Skeletal muscle satellite cell (primary cell): ENCODE results near the gene FAM228B.
A peak's percentile ranks its signal among the peaks of the same experiment; 100 is the strongest.
"Not testable (repeated sequence)": the region's sequence is repeated elsewhere in the genome, so short reads cannot be mapped to it uniquely, and the experiment has no call there.

Source experiments
- H3K27me3 ChIP-seq: 2 replicates; pipeline ENCODE4 v1.7.0; 2013; ENCODE audit warnings: low read length; ENCODE audit not compliant: control insufficient read depth, insufficient read depth
- H3K36me3 ChIP-seq: 2 replicates; pipeline ENCODE4 v1.7.0; 2013; ENCODE audit warnings: mild to moderate bottlenecking, control low read depth, low read length; ENCODE audit not compliant: insufficient read depth
- H3K4me1 ChIP-seq: 2 replicates; pipeline ENCODE4 v1.7.0; 2013; ENCODE audit warnings: low read length; ENCODE audit not compliant: control insufficient read depth, insufficient read depth
- H3K4me2 ChIP-seq: 2 replicates; pipeline ENCODE4 v1.7.0; 2013; ENCODE audit warnings: mild to moderate bottlenecking, low read length
- H3K4me3 ChIP-seq: 2 replicates; pipeline ENCODE4 v1.7.0; 2013; ENCODE audit warnings: low read length
- H3K9ac ChIP-seq: 2 replicates; pipeline ENCODE4 v1.7.0; 2013; ENCODE audit warnings: mild to moderate bottlenecking, low read depth, low read length, moderate library complexity
- H3K9me3 ChIP-seq: replicated peaks from 2 replicates; pipeline ENCODE4 v1.7.0; 2013; ENCODE audit warnings: mild to moderate bottlenecking, control low read depth, low read length

The FAM228B gene

GRCh38 chr2:24105816-24106215 lies 17.5 kb upstream of the FAM228B start:
- H3K27me3 ChIP-seq, result no peaks in the 10 kb centered on the region
- H3K36me3 ChIP-seq, result no peaks in the 10 kb centered on the region
- H3K4me2 ChIP-seq, result no peak overlapping the region
- H3K4me3 ChIP-seq, result no peak overlapping the region
- H3K9me3 ChIP-seq, result no peaks in the 10 kb centered on the region
- peaks cover 10% of the 10 kb centered on the region for H3K4me1 ChIP-seq
- H3K9ac ChIP-seq, result no peak overlapping the region

GRCh38 chr2:24106786-24107185 lies 16.5 kb upstream of the FAM228B start:
- Histone ChIP-seq H3K4me3 (no peak overlapping the region), H3K9ac (no peak overlapping the region), H3K4me2 (no peak overlapping the region), H3K4me1 (peaks cover 20% of the 10 kb centered on the region), H3K36me3 (no peaks in the 10 kb centered on the region), H3K27me3 (no peaks in the 10 kb centered on the region), H3K9me3 (no peaks in the 10 kb centered on the region)

GRCh38 chr2:24107336-24107735 lies 15.9 kb upstream of the FAM228B start:
- H3K9me3 ChIP-seq, result no peaks in the 10 kb centered on the region
- no peaks in the 10 kb centered on the region for H3K27me3 ChIP-seq
- H3K4me3 ChIP-seq, result no peak overlapping the region
- no peaks in the 10 kb centered on the region for H3K36me3 ChIP-seq
- H3K9ac ChIP-seq, result no peak overlapping the region
- peaks cover 23% of the 10 kb centered on the region for H3K4me1 ChIP-seq
- H3K4me2 ChIP-seq, result no peak overlapping the region

- not testable (repeated sequence) for H3K9me3 ChIP-seq, H3K9ac ChIP-seq, H3K27me3 ChIP-seq, H3K36me3 ChIP-seq, H3K4me2 ChIP-seq, H3K4me3 ChIP-seq
- peaks cover 23% of the 10 kb centered on the region for H3K4me1 ChIP-seq
These were observed 13.8 kb upstream of the FAM228B start for GRCh38 chr2:24109431-24109830.

- no peak overlapping the region for H3K4me3 ChIP-seq
- H3K4me2 ChIP-seq, result no peak overlapping the region
- no peak overlapping the region for H3K9ac ChIP-seq
- peaks cover 23% of the 10 kb centered on the region for H3K4me1 ChIP-seq
- H3K9me3 ChIP-seq, result peaks cover 6% of the 10 kb centered on the region
- H3K36me3 ChIP-seq, result no peaks in the 10 kb centered on the region
- no peaks in the 10 kb centered on the region for H3K27me3 ChIP-seq
These were observed 12.5 kb upstream of the FAM228B start for GRCh38 chr2:24110660-24111303.

GRCh38 chr2:24111407-24111901 lies 11.8 kb upstream of the FAM228B start:
- Histone ChIP-seq H3K9ac (no peak overlapping the region), H3K9me3 (peaks cover 6% of the 10 kb centered on the region), H3K4me3 (no peak overlapping the region), H3K36me3 (no peaks in the 10 kb centered on the region), H3K27me3 (no peaks in the 10 kb centered on the region), H3K4me2 (peak overlapping the region; percentile 14), H3K4me1 (peaks cover 20% of the 10 kb centered on the region)

- no peaks in the 10 kb centered on the region for H3K36me3 ChIP-seq
- peaks cover 6% of the 10 kb centered on the region for H3K9me3 ChIP-seq
- no peak overlapping the region for H3K4me3 ChIP-seq
- H3K27me3 ChIP-seq, result no peaks in the 10 kb centered on the region
- peaks cover 20% of the 10 kb centered on the region for H3K4me1 ChIP-seq
- no peak overlapping the region for H3K9ac ChIP-seq
- H3K4me2 ChIP-seq, result no peak overlapping the region
These were observed 8.2 kb upstream of the FAM228B start for GRCh38 chr2:24115057-24115456.

GRCh38 chr2:24117902-24118301 lies 5.4 kb upstream of the FAM228B start:
- Histone ChIP-seq H3K9ac (no peak overlapping the region), H3K36me3 (no peaks in the 10 kb centered on the region), H3K4me1 (peaks cover 7% of the 10 kb centered on the region), H3K4me3 (no peak overlapping the region), H3K9me3 (peaks cover 6% of the 10 kb centered on the region), H3K4me2 (no peak overlapping the region), H3K27me3 (no peaks in the 10 kb centered on the region)

GRCh38 chr2:24121066-24121465 lies 2.2 kb upstream of the FAM228B start:
- Histone ChIP-seq H3K4me3 (no peak overlapping the region), H3K4me1 (peaks cover 13% of the 10 kb centered on the region), H3K9me3 (no peaks in the 10 kb centered on the region), H3K9ac (no peak overlapping the region), H3K36me3 (no peaks in the 10 kb centered on the region), H3K27me3 (no peaks in the 10 kb centered on the region), H3K4me2 (no peak overlapping the region)

GRCh38 chr2:24121469-24121868 lies 1.8 kb upstream of the FAM228B start:
- Histone ChIP-seq H3K4me2 (no peak overlapping the region), H3K4me1 (peaks cover 13% of the 10 kb centered on the region), H3K4me3 (no peak overlapping the region), H3K9ac (no peak overlapping the region), H3K36me3 (no peaks in the 10 kb centered on the region), H3K27me3 (no peaks in the 10 kb centered on the region), H3K9me3 (no peaks in the 10 kb centered on the region)

GRCh38 chr2:24122366-24123194 lies 689 bp upstream of the FAM228B start:
- peak overlapping the region; percentile 82 for H3K4me2 ChIP-seq
- H3K36me3 ChIP-seq, result no peaks in the 10 kb centered on the region
- H3K9ac ChIP-seq, result peak overlapping the region; percentile 81
- H3K27me3 ChIP-seq, result no peaks in the 10 kb centered on the region
- peak overlapping the region; percentile 96 for H3K4me3 ChIP-seq
- H3K4me1 ChIP-seq, result peaks cover 13% of the 10 kb centered on the region
- no peaks in the 10 kb centered on the region for H3K9me3 ChIP-seq
